HG03442 (cell line): Measurements from ENCODE around the gene ARL14.

Experiments used
- ATAC-seq: cut with Tn5 transposase; IDR thresholded peaks from one replicate; pipeline ENCODE4 v1.9.1; 2021; ENCODE audit warnings: mild to moderate bottlenecking, moderate library complexity; ENCODE audit not compliant: unreplicated experiment

The ARL14 gene

DNA sequence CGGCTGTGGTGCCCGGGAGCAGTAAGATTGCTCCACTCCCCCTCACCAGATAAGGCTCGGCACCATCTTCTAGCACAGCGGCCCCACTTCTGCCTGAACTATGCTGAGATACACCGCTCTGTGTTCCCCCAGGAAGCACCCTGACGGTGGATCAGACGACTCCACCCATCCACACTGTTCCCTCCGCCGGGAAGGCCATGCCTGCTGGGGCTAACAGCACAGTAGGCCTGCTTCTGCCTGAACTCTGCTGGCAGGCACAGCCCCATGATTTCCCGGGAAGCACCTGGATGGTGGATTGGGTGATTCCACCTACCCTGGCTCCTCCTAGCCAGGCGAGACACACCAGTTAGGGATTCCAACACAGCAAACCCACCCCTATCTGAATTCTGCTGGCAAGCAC lies 42.8 kb downstream of the ARL14 start:
- ATAC-seq = no peak

DNA sequence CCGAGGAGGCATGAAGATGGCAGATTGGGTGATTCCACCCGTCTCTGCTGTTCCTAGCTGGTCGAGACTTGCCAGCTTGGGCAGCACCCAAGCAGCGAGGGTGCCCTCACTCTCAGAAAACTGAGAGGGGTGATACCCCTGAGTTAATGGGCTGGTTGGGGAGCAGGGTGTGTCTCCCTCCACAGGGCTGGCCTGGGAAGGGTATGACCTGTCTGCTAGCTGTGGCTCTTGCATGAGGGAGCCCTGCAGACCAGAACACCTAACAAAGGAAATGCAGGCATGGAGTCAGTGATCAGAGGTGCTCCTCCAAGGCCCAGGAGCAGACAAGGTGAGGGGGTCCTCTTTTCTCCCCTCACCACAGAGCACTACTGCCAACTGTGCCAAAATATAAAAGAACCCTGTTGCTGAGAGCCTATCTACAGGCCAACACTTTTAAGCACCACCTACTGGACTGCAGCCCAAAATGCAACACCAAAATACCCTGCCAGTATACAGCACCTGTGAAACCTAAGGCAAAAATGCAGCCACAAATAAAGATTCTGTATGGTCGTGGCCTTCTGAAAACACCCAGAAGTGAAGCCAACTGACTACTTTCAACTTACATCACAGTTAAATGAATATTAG lies 43.3 kb downstream of the ARL14 start:
- peak; percentile 43 for ATAC-seq

- no peak for ATAC-seq
Observed at GRCh38 chr3:160722331-160722730, 45.4 kb downstream of the ARL14 start.

DNA sequence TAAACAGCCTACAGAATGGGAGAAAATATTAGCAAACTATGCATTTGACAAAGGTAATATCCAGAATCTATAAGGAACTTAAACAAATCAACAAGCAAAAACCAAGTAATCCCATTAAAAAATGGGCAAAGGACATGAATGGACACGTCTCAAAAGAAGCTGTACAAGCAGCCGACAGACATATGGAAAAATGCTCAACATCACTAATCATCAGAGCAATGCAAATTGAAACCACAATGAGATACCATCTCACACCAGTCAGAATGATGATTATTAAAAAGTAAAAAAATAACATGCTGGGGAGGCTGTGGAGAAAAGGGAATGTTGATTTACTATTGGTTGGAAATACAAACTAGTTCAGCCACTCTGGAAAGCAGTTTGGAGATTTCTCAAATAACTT lies 48.4 kb downstream of the ARL14 start:
- ATAC-seq = no peak
